Measurements from ENCODE around the gene CFL2. TPM values are rescaled to one million over a fixed set of nuclear protein-coding genes. Genes with fewer than 3 reads are reported as not detected.

The CFL2 gene
- total RNA-seq = 27.8 TPM
- polyA plus RNA-seq = 10 to 100 TPM in 1 of 4 donors, 1 to 10 TPM in 3; 7.1 to 11.1 (median 7.5) TPM

DNA sequence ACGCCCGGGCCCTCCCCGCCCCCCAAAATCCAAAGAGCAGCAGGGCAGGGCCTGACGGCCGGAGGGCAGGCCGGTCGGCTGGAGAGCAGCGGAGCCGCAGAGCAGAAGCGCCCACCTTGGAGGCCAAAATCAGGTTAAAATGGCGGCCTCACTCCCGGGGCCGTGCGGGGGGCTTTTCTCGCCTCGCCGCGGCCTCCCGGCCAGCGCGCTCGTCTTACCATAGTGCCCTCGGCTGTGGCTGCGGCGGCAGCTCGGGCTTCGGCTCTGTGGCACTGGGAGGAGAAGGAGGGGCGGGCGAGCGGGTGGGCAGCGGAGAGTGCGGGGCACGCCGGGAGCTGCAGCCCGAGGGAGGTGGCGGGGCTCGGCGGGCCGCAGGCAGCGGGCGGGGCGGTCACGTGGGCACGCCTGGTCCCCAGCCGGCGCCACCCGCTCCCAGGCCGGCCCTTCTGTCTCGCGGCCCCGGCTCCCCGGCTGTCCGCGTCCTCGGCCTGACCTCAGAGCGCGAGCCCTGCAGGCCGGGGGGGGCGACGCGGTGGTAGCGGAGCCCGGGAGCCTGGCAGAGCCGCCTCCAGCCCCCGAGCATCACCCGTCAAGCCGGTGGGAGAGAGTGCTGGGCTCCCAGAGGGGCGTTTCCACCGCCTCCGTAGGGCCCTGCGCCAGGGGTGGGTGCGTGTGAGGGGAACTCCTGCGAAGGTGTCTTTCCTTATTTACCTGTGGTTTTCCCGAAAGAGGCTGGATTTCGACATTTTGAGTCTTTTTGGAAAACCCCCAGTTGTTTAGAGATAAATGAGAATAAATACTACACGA, at the start of gene CFL2:
TSS of gene CFL2 (minus strand) at position 274 of the 807 bp plus-strand sequence. CDS start at position 221, 53 bp downstream.
- Histone ChIP-seq H3K4me3 (ENCODE audit: low read depth, low read length) (peak within 1 kb of the TSS; percentile 96), H3K27ac (ENCODE audit: insufficient read depth, low read length, poor library complexity, severe bottlenecking) (peak within 1 kb of the TSS; percentile 71), H3K27me3 (ENCODE audit: control insufficient read depth, insufficient read depth, low read length) (peaks cover 4% of the 10 kb centered on the region), H3K36me3 (ENCODE audit: control insufficient read depth, insufficient read depth, low read length) (no peaks in the 10 kb centered on the region), H3K9me3 (ENCODE audit: control insufficient read depth in 2 of 2, low read length in 2 of 2) (no peaks in the 10 kb centered on the region), H3K4me1 (ENCODE audit: control insufficient read depth, insufficient read depth, low read length, poor library complexity, severe bottlenecking) (peaks cover 11% of the 10 kb centered on the region)
- peak; percentile 56 to 70 (median 68) for DNase-seq
- peak; percentile 85 to 86 for ATAC-seq (ENCODE audit: low read depth in 2 of 2)
- H3K4me1 Mint-ChIP-seq = peaks cover 22 to 36% (median 30%) of the 10 kb centered on the region in 4 donors
- H3K36me3 Mint-ChIP-seq = peaks cover 5% of the 10 kb centered on the region
- peak within 1 kb of the TSS; percentile 92 to 98 (median 95) for H3K4me3 Mint-ChIP-seq
- H3K9me3 Mint-ChIP-seq = no peaks in the 10 kb centered on the region
- H3K27me3 Mint-ChIP-seq = peaks cover 5% of the 10 kb centered on the region
- H3K27ac Mint-ChIP-seq = peak within 1 kb of the TSS; percentile 88 to 94 (median 93)

DNA sequence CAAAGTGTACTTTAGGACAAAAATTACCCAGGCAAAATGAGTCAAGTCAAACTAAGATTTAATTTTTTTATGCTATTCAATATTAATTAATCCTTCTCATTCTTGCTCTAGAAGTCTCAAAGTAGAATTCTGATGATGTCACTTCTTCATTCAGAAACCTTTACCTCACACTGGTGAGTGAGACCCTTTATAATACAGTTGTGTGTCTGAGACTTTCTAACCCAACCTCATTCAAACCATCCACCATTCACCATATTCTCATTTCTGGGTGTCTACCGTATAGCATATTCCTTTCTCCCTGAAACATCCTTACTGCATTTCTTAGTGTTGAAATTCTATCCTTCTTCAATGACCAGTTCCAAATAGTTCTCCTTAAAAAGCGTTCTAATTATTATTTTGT, 40.8 kb upstream of the CFL2 start:
- H3K4me3 ChIP-seq (ENCODE audit: low read depth, low read length) = no peak overlapping the region
- no peak overlapping the region for H3K27ac ChIP-seq (ENCODE audit: insufficient read depth, low read length, poor library complexity, severe bottlenecking)
- peak overlapping the region in 1 of 3 donors; percentile 45 for H3K27ac Mint-ChIP-seq
- no peaks in the 10 kb centered on the region for H3K27me3 Mint-ChIP-seq
- H3K9me3 Mint-ChIP-seq = no peaks in the 10 kb centered on the region
- no peak for ATAC-seq (ENCODE audit: low read depth in 2 of 2)
- no peaks in the 10 kb centered on the region for H3K4me1 ChIP-seq (ENCODE audit: control insufficient read depth, insufficient read depth, low read length, poor library complexity, severe bottlenecking)
- no peak for DNase-seq
- H3K27me3 ChIP-seq (ENCODE audit: control insufficient read depth, insufficient read depth, low read length) = no peaks in the 10 kb centered on the region
- peaks cover 45% of the 10 kb centered on the region for H3K36me3 ChIP-seq (ENCODE audit: control insufficient read depth, insufficient read depth, low read length)
- H3K9me3 ChIP-seq (ENCODE audit: control insufficient read depth in 2 of 2, low read length in 2 of 2) = no peaks in the 10 kb centered on the region
- peaks cover 0 to 2% (median 0%) of the 10 kb centered on the region in 4 donors for H3K4me1 Mint-ChIP-seq
- peaks cover 26% of the 10 kb centered on the region for H3K36me3 Mint-ChIP-seq
- no peak overlapping the region for H3K4me3 Mint-ChIP-seq

DNA sequence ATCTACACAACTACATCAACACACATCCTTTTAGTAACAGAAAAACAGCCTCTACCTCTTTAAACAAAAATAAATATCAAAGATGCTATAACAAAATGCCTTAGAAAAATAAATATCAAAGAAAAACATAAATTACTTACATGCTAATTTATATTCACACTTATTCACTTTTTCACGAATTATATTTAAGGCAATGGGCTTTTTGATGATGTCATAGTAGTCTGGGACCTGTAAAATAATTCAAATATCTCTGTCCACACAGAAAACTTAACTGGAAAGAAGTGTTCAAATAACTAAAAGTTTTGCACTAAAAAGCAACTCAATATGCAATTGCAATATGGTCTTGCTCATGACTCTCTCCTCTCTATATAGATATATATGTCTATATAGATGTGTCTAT, 40.3 kb upstream of the CFL2 start:
- Histone ChIP-seq H3K36me3 (ENCODE audit: control insufficient read depth, insufficient read depth, low read length) (peaks cover 40% of the 10 kb centered on the region), H3K4me3 (ENCODE audit: low read depth, low read length) (no peak overlapping the region), H3K9me3 (ENCODE audit: control insufficient read depth in 2 of 2, low read length in 2 of 2) (no peaks in the 10 kb centered on the region), H3K27ac (ENCODE audit: insufficient read depth, low read length, poor library complexity, severe bottlenecking) (no peak overlapping the region), H3K4me1 (ENCODE audit: control insufficient read depth, insufficient read depth, low read length, poor library complexity, severe bottlenecking) (no peaks in the 10 kb centered on the region), H3K27me3 (ENCODE audit: control insufficient read depth, insufficient read depth, low read length) (no peaks in the 10 kb centered on the region)
- no peaks in the 10 kb centered on the region for H3K9me3 Mint-ChIP-seq
- no peaks in the 10 kb centered on the region for H3K27me3 Mint-ChIP-seq
- H3K27ac Mint-ChIP-seq = peak overlapping the region in 1 of 3 donors; percentile 2
- peaks cover 28% of the 10 kb centered on the region for H3K36me3 Mint-ChIP-seq
- H3K4me3 Mint-ChIP-seq = no peak overlapping the region
- ATAC-seq (ENCODE audit: low read depth in 2 of 2) (no peak), DNase-seq (no peak)
- H3K4me1 Mint-ChIP-seq = peaks cover 0 to 4% (median 0%) of the 10 kb centered on the region in 4 donors

- Histone ChIP-seq H3K4me1 (ENCODE audit: control insufficient read depth, insufficient read depth, low read length, poor library complexity, severe bottlenecking) (no peaks in the 10 kb centered on the region), H3K36me3 (ENCODE audit: control insufficient read depth, insufficient read depth, low read length) (peaks cover 22% of the 10 kb centered on the region), H3K27me3 (ENCODE audit: control insufficient read depth, insufficient read depth, low read length) (no peaks in the 10 kb centered on the region), H3K9me3 (ENCODE audit: control insufficient read depth in 2 of 2, low read length in 2 of 2) (no peaks in the 10 kb centered on the region), H3K4me3 (ENCODE audit: low read depth, low read length) (no peak overlapping the region), H3K27ac (ENCODE audit: insufficient read depth, low read length, poor library complexity, severe bottlenecking) (no peak overlapping the region)
- H3K9me3 Mint-ChIP-seq = peaks cover 0 to 2% (median 0%) of the 10 kb centered on the region in 7 donors
- DNase-seq = no peak
- peak overlapping the region in 2 of 3 donors; percentile 46 to 48 for H3K27ac Mint-ChIP-seq
- ATAC-seq (ENCODE audit: low read depth in 2 of 2) = no peak
- no peak overlapping the region for H3K4me3 Mint-ChIP-seq
- peaks cover 24% of the 10 kb centered on the region for H3K36me3 Mint-ChIP-seq
- no peaks in the 10 kb centered on the region for H3K27me3 Mint-ChIP-seq
- H3K4me1 Mint-ChIP-seq = peaks cover 0 to 4% (median 0%) of the 10 kb centered on the region in 4 donors
Measured at GRCh38 chr14:34750670-34751069, 36.3 kb upstream of the CFL2 start.

DNA sequence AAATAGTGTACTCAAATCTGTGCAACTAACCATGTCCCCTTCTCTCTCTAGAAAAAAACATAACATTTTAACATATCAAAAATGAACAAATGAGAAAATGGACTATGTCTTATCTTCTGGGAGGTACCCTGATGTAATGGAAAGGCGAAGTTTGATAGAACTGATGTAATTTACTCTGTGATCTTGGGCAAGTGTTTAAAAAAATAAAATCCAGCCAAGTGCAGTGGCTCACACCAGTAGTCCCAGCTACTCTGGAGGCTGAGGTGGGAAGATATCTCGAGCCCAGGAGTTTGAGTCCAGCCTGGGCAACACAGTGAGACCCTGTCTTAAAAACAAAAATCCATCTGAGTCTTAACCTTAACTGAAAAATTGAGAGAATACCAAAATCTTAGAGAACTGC, 35.8 kb upstream of the CFL2 start:
- Mint-ChIP-seq H3K9me3 (peaks cover 0 to 2% (median 0%) of the 10 kb centered on the region in 7 donors), H3K27ac (peak overlapping the region in 1 of 3 donors; percentile 48), H3K36me3 (peaks cover 19% of the 10 kb centered on the region), H3K27me3 (no peaks in the 10 kb centered on the region), H3K4me3 (no peak overlapping the region), H3K4me1 (peaks cover 0 to 4% (median 0%) of the 10 kb centered on the region in 4 donors)
- Histone ChIP-seq H3K36me3 (ENCODE audit: control insufficient read depth, insufficient read depth, low read length) (peaks cover 18% of the 10 kb centered on the region), H3K4me1 (ENCODE audit: control insufficient read depth, insufficient read depth, low read length, poor library complexity, severe bottlenecking) (no peaks in the 10 kb centered on the region), H3K9me3 (ENCODE audit: control insufficient read depth in 2 of 2, low read length in 2 of 2) (no peaks in the 10 kb centered on the region), H3K4me3 (ENCODE audit: low read depth, low read length) (no peak overlapping the region), H3K27ac (ENCODE audit: insufficient read depth, low read length, poor library complexity, severe bottlenecking) (no peak overlapping the region), H3K27me3 (ENCODE audit: control insufficient read depth, insufficient read depth, low read length) (no peaks in the 10 kb centered on the region)
- DNase-seq (no peak), ATAC-seq (ENCODE audit: low read depth in 2 of 2) (no peak)

- Mint-ChIP-seq H3K27ac (no peak overlapping the region), H3K4me3 (no peak overlapping the region), H3K36me3 (peaks cover 13% of the 10 kb centered on the region), H3K9me3 (peaks cover 0 to 2% (median 0%) of the 10 kb centered on the region in 7 donors), H3K27me3 (no peaks in the 10 kb centered on the region), H3K4me1 (peaks cover 0 to 4% (median 1%) of the 10 kb centered on the region in 4 donors)
- no peak overlapping the region for H3K4me3 ChIP-seq (ENCODE audit: low read depth, low read length)
- peaks cover 18% of the 10 kb centered on the region for H3K36me3 ChIP-seq (ENCODE audit: control insufficient read depth, insufficient read depth, low read length)
- H3K27me3 ChIP-seq (ENCODE audit: control insufficient read depth, insufficient read depth, low read length) = no peaks in the 10 kb centered on the region
- no peaks in the 10 kb centered on the region for H3K9me3 ChIP-seq (ENCODE audit: control insufficient read depth in 2 of 2, low read length in 2 of 2)
- no peaks in the 10 kb centered on the region for H3K4me1 ChIP-seq (ENCODE audit: control insufficient read depth, insufficient read depth, low read length, poor library complexity, severe bottlenecking)
- DNase-seq (no peak), ATAC-seq (ENCODE audit: low read depth in 2 of 2) (no peak)
- no peak overlapping the region for H3K27ac ChIP-seq (ENCODE audit: insufficient read depth, low read length, poor library complexity, severe bottlenecking)
Measured at GRCh38 chr14:34749408-34749807, 35.0 kb upstream of the CFL2 start.

GRCh38 chr14:34742270-34743115, 28.1 kb upstream of the CFL2 start:
- H3K27me3 Mint-ChIP-seq = peaks cover 13% of the 10 kb centered on the region
- peak overlapping the region; percentile 11 to 74 (median 67) for H3K27ac Mint-ChIP-seq
- H3K36me3 ChIP-seq (ENCODE audit: control insufficient read depth, insufficient read depth, low read length) = no peaks in the 10 kb centered on the region
- H3K27me3 ChIP-seq (ENCODE audit: control insufficient read depth, insufficient read depth, low read length) = no peaks in the 10 kb centered on the region
- no peak for ATAC-seq (ENCODE audit: low read depth in 2 of 2)
- peaks cover 10% of the 10 kb centered on the region for H3K4me1 ChIP-seq (ENCODE audit: control insufficient read depth, insufficient read depth, low read length, poor library complexity, severe bottlenecking)
- no peak overlapping the region for H3K27ac ChIP-seq (ENCODE audit: insufficient read depth, low read length, poor library complexity, severe bottlenecking)
- peaks cover 0 to 5% (median 0%) of the 10 kb centered on the region in 7 donors for H3K9me3 Mint-ChIP-seq
- peak overlapping the region; percentile 48 for H3K4me3 ChIP-seq (ENCODE audit: low read depth, low read length)
- H3K9me3 ChIP-seq (ENCODE audit: control insufficient read depth in 2 of 2, low read length in 2 of 2) = no peaks in the 10 kb centered on the region
- H3K4me1 Mint-ChIP-seq = peaks cover 11 to 28% (median 22%) of the 10 kb centered on the region in 4 donors
- H3K4me3 Mint-ChIP-seq = peak overlapping the region in 2 of 4 donors; percentile 1 to 28
- DNase-seq = no peak
- no peaks in the 10 kb centered on the region for H3K36me3 Mint-ChIP-seq
